GM23338 (cell line): Measurements from ENCODE around the gene NIPAL4. TPM values are rescaled to one million over a fixed set of nuclear protein-coding genes. Genes with fewer than 3 reads are reported as not detected.

Experiments
- ATAC-seq: fragments of 200-7000 bp; cut with Tn5 transposase; 3 replicates; pipeline ENCODE4 v1.9.1; 2020
- DNase-seq: peaks from one replicate; pipeline ENCODE4 v3.0.0-alpha.2; 2015; ENCODE audit warnings: low spot score
- H2AFZ ChIP-seq: fragments of 200-600 bp; sonication (generic); 2 replicates; pipeline ENCODE4 v1.8.0; 2016; ENCODE audit warnings: antibody characterized with exemption, mild to moderate bottlenecking, moderate library complexity
- H3F3A ChIP-seq: fragments of 200-600 bp; sonication (generic); replicated peaks from 2 replicates; pipeline ENCODE4 v1.8.0; 2017; ENCODE audit warnings: antibody characterized with exemption, mixed run types, low read depth
- H3K27ac ChIP-seq: fragments of 200-600 bp; sonication (generic); 2 replicates; pipeline ENCODE4 v1.6.1; 2016; ENCODE audit warnings: low read depth
- H3K27me3 ChIP-seq: fragments of 200-600 bp; sonication (generic); 2 replicates; pipeline ENCODE4 v1.8.0; 2016; ENCODE audit warnings: mild to moderate bottlenecking, mixed run types, moderate library complexity; ENCODE audit not compliant: insufficient read depth
- H3K36me3 ChIP-seq: fragments of 200-600 bp; sonication (generic); 2 replicates; pipeline ENCODE4 v1.8.0; 2016; ENCODE audit warnings: mild to moderate bottlenecking; ENCODE audit not compliant: insufficient read depth
- H3K4me1 ChIP-seq: fragments of 200-600 bp; sonication (generic); 2 replicates; pipeline ENCODE4 v1.8.0; 2016; ENCODE audit warnings: mild to moderate bottlenecking, moderate library complexity; ENCODE audit not compliant: insufficient read depth
- H3K4me2 ChIP-seq: fragments of 200-600 bp; sonication (generic); 2 replicates; pipeline ENCODE4 v1.7.1; 2017; ENCODE audit warnings: mixed run types
- H3K4me3 ChIP-seq: fragments of 200-600 bp; sonication (generic); 2 replicates; pipeline ENCODE4 v1.6.1; 2016; ENCODE audit warnings: mixed run types
- H3K79me2 ChIP-seq: fragments of 200-600 bp; sonication (generic); replicated peaks from 2 replicates; pipeline ENCODE4 v1.8.0; 2017; ENCODE audit warnings: mild to moderate bottlenecking; ENCODE audit not compliant: insufficient read depth
- H3K9me2 ChIP-seq: fragments of 200-600 bp; sonication (generic); 2 replicates; pipeline ENCODE4 v1.8.0; 2017; ENCODE audit not compliant: insufficient read depth
- H4K20me1 ChIP-seq: fragments of 200-600 bp; sonication (generic); replicated peaks from 2 replicates; pipeline ENCODE4 v1.8.0; 2017; ENCODE audit warnings: mild to moderate bottlenecking; ENCODE audit not compliant: insufficient read depth
- H3K27ac Mint-ChIP-seq: 2 replicates; pipeline ENCODE4 v1.8.0; 2020; ENCODE audit warnings: inconsistent platforms, mild to moderate bottlenecking, moderate library complexity, mixed read lengths
- H3K27me3 Mint-ChIP-seq: 3 replicates; pipeline ENCODE4 v1.8.0; 2022; ENCODE audit warnings: low read depth, mild to moderate bottlenecking, moderate library complexity, mixed read lengths, inconsistent platforms; ENCODE audit not compliant: insufficient read depth, poor library complexity
- H3K36me3 Mint-ChIP-seq: 3 replicates; pipeline ENCODE4 v1.8.0; 2021; ENCODE audit warnings: low read depth, mild to moderate bottlenecking, inconsistent platforms, moderate library complexity, mixed read lengths
- H3K4me1 Mint-ChIP-seq: 3 replicates; pipeline ENCODE4 v1.8.0; 2020; ENCODE audit warnings: mild to moderate bottlenecking, inconsistent platforms, mixed read lengths
- H3K4me3 Mint-ChIP-seq: 3 replicates; pipeline ENCODE4 v1.8.0; 2021; ENCODE audit warnings: moderate library complexity, mild to moderate bottlenecking, inconsistent platforms, mixed read lengths
- H3K9me3 Mint-ChIP-seq: 3 replicates; pipeline ENCODE4 v1.8.0; 2020; ENCODE audit warnings: moderate library complexity, mild to moderate bottlenecking, inconsistent platforms, mixed read lengths
- CREB1 ChIP-seq: fragments of 250-450 bp; sonication (Bioruptor Pico); IDR thresholded peaks from 2 replicates; pipeline ENCODE4 v1.5.0; 2020; ENCODE audit warnings: low read depth, mild to moderate bottlenecking, moderate library complexity
- EZH2 ChIP-seq: fragments of 200-600 bp; sonication (generic); IDR thresholded peaks from one replicate; pipeline ENCODE4 v1.8.0; 2017; ENCODE audit warnings: antibody characterized with exemption, mild to moderate bottlenecking, low read depth; ENCODE audit not compliant: unreplicated experiment
- EZH2phosphoT487 ChIP-seq: fragments of 200-600 bp; sonication (generic); IDR thresholded peaks from one replicate; pipeline ENCODE4 v1.8.1; 2018; ENCODE audit warnings: antibody characterized with exemption; ENCODE audit not compliant: unreplicated experiment
- JUNB ChIP-seq: IDR thresholded peaks from one replicate; pipeline ENCODE4 v1.6.1; 2016; ENCODE audit warnings: antibody characterized with exemption; ENCODE audit not compliant: unreplicated experiment
- NANOG ChIP-seq: IDR thresholded peaks from 2 replicates; pipeline ENCODE4 v1.6.1; 2016; ENCODE audit warnings: antibody characterized with exemption, borderline replicate concordance
- POLR2AphosphoS5 ChIP-seq: IDR thresholded peaks from 2 replicates; pipeline ENCODE4 v1.6.1; 2016; ENCODE audit warnings: antibody characterized with exemption, low read depth
- STAT1 ChIP-seq: IDR thresholded peaks from one replicate; pipeline ENCODE4 v1.6.1; 2016; ENCODE audit warnings: antibody characterized with exemption; ENCODE audit not compliant: unreplicated experiment
- ZNF114 ChIP-seq: fragments of 250-450 bp; sonication (Bioruptor Pico); IDR thresholded peaks from 2 replicates; pipeline ENCODE4 v1.5.0; 2020; ENCODE audit warnings: mild to moderate bottlenecking, moderate library complexity
- ZNF331 ChIP-seq: fragments of 250-450 bp; sonication (Bioruptor Pico); IDR thresholded peaks from 2 replicates; pipeline ENCODE4 v1.5.0; 2020; ENCODE audit warnings: low read depth, mild to moderate bottlenecking, moderate library complexity
- polyA plus RNA-seq: library from polyadenylated mRNA; unstranded; fragments of >200 nt; fragmentation: Nextera tagmentation; extraction: Ambion mirVana; gene quantifications from 2 replicates; pipeline ENCODE4 v1.2.1, GENCODE V29; 2016
- total RNA-seq: library from RNA; depleted of rRNA; stranded (reverse); fragments of >200 nt; shearing (Covaris generic); gene quantifications from 2 replicates; pipeline ENCODE4 v1.2.3, GENCODE V29; 2014
- TF ChIP-seq, protein P1 (sequence below): IDR thresholded peaks from one replicate; pipeline ENCODE4 v1.6.1; 2018; ENCODE audit warnings: antibody characterized with exemption; ENCODE audit not compliant: unreplicated experiment
- TF ChIP-seq, protein P2 (sequence below), 2 experiments: fragments of 200-600 bp in 1 of 2; sonication (generic) in 1 of 2; conservative IDR thresholded peaks; 2 replicates each; pipeline versions ENCODE4 v1.5.1 to v1.6.1; 2016 to 2017; ENCODE audit warnings: antibody characterized with exemption in 2 of 2, low read depth in 2 of 2, mild to moderate bottlenecking in 2 of 2, moderate library complexity in 1 of 2
- TF ChIP-seq, protein P3 (sequence below): IDR thresholded peaks from 2 replicates; pipeline ENCODE4 v1.6.1; 2016; ENCODE audit warnings: antibody characterized with exemption

NIPAL4 gene
- total and polyA plus RNA-seq, 2 experiments from 2014 or later, result 0.21 TPM; not detected in 1

DNA sequence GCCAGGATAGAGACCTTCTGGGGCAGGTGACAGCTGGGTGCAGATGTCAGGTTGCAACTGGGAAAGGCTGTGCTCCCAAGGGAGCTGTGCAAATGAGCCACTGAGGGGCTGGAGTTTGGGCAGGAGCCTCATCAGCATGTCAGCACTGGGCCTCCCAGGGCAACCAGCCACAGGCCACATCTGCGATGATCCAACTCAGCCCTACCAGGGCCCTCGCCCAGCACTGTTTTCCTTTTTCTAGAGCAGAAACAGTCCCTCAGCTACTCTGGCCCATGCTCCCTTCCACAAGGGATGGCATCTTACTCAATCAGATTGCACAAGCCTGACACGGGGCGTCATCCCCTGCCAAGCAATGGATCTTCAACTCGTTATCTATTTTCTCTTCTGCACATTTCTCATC is 24.8 kb downstream of the NIPAL4 start (continued):
- TF ChIP-seq ZNF331 (CRISPR knock-in tag), result no peak
- no peak for TF ChIP-seq NANOG
- TF ChIP-seq EZH2, result no peak
- TF ChIP-seq POLR2AphosphoS5, result no peak
- TF ChIP-seq, protein P1, sequence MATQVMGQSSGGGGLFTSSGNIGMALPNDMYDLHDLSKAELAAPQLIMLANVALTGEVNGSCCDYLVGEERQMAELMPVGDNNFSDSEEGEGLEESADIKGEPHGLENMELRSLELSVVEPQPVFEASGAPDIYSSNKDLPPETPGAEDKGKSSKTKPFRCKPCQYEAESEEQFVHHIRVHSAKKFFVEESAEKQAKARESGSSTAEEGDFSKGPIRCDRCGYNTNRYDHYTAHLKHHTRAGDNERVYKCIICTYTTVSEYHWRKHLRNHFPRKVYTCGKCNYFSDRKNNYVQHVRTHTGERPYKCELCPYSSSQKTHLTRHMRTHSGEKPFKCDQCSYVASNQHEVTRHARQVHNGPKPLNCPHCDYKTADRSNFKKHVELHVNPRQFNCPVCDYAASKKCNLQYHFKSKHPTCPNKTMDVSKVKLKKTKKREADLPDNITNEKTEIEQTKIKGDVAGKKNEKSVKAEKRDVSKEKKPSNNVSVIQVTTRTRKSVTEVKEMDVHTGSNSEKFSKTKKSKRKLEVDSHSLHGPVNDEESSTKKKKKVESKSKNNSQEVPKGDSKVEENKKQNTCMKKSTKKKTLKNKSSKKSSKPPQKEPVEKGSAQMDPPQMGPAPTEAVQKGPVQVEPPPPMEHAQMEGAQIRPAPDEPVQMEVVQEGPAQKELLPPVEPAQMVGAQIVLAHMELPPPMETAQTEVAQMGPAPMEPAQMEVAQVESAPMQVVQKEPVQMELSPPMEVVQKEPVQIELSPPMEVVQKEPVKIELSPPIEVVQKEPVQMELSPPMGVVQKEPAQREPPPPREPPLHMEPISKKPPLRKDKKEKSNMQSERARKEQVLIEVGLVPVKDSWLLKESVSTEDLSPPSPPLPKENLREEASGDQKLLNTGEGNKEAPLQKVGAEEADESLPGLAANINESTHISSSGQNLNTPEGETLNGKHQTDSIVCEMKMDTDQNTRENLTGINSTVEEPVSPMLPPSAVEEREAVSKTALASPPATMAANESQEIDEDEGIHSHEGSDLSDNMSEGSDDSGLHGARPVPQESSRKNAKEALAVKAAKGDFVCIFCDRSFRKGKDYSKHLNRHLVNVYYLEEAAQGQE, result no peak

DNA sequence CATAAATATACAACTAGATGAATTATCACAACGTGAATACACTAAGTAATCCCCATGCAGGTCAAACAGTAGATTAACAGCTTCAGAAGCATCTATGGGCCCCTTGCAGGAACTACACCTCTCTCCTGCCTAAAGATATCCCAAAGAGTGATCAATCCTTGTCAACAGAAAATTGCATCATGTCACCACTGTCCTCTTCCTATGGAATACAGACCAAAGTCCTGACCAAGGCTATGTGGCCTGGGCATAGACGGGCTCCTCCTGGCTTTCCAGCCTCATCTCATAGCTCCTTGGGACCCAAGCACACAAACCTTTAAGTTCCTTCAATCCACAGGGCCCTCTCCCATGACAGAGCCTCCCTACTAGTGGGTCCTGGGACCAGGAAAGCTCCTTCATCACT is 25.3 kb downstream of the NIPAL4 start:
- no peak overlapping the region for H3K4me3 ChIP-seq
- Mint-ChIP-seq H3K27ac (peak overlapping the region; percentile 68; the same call in 1 of the 2 replicates), H3K36me3 (peaks cover 15% of the 10 kb centered on the region), H3K4me3 (no peak overlapping the region), H3K4me1 (no peaks in the 10 kb centered on the region), H3K27me3 (no peaks in the 10 kb centered on the region), H3K9me3 (no peaks in the 10 kb centered on the region)
- ATAC-seq (no peak), DNase-seq (no peak)
- H3K27me3 ChIP-seq, result no peaks in the 10 kb centered on the region
- no peaks in the 10 kb centered on the region for H3K79me2 ChIP-seq
- no peak overlapping the region for H3K4me2 ChIP-seq
- no peaks in the 10 kb centered on the region for H3K36me3 ChIP-seq
- no peaks in the 10 kb centered on the region for H3K4me1 ChIP-seq
- no peak overlapping the region for H2AFZ ChIP-seq
- H3F3A ChIP-seq, result no peaks in the 10 kb centered on the region
- H3K9me2 ChIP-seq, result no peaks in the 10 kb centered on the region
- H3K27ac ChIP-seq, result no peak overlapping the region
- H4K20me1 ChIP-seq, result no peaks in the 10 kb centered on the region
- TF ChIP-seq, protein P1, result no peak
- TF ChIP-seq EZH2 (no peak), ZNF331 (CRISPR knock-in tag) (no peak), NANOG (no peak), ZNF114 (CRISPR knock-in tag) (no peak), JUNB (no peak), EZH2phosphoT487 (no peak), STAT1 (no peak), CREB1 (no peak), POLR2AphosphoS5 (no peak)
- TF ChIP-seq, protein P2, sequence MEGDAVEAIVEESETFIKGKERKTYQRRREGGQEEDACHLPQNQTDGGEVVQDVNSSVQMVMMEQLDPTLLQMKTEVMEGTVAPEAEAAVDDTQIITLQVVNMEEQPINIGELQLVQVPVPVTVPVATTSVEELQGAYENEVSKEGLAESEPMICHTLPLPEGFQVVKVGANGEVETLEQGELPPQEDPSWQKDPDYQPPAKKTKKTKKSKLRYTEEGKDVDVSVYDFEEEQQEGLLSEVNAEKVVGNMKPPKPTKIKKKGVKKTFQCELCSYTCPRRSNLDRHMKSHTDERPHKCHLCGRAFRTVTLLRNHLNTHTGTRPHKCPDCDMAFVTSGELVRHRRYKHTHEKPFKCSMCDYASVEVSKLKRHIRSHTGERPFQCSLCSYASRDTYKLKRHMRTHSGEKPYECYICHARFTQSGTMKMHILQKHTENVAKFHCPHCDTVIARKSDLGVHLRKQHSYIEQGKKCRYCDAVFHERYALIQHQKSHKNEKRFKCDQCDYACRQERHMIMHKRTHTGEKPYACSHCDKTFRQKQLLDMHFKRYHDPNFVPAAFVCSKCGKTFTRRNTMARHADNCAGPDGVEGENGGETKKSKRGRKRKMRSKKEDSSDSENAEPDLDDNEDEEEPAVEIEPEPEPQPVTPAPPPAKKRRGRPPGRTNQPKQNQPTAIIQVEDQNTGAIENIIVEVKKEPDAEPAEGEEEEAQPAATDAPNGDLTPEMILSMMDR (conservative IDR thresholded peaks at IDR 0.05; ENCODE audit: low read depth in 2 of 2), result no peak
- TF ChIP-seq, protein P3, sequence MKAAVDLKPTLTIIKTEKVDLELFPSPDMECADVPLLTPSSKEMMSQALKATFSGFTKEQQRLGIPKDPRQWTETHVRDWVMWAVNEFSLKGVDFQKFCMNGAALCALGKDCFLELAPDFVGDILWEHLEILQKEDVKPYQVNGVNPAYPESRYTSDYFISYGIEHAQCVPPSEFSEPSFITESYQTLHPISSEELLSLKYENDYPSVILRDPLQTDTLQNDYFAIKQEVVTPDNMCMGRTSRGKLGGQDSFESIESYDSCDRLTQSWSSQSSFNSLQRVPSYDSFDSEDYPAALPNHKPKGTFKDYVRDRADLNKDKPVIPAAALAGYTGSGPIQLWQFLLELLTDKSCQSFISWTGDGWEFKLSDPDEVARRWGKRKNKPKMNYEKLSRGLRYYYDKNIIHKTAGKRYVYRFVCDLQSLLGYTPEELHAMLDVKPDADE, result no peak
